ENCODE data around the gene DOCK1. TPM values are rescaled to one million over a fixed set of nuclear protein-coding genes. Genes with fewer than 3 reads are reported as not detected.

DOCK1 gene
- total and polyA plus RNA-seq, 3 donors from 2014 or later: 19.0 to 46.2 (median 32.0) TPM

GRCh38 chr10:127441350-127442219 lies 536.4 kb downstream of the DOCK1 start:
- no peaks in the 10 kb centered on the region for H3K27me3 ChIP-seq
- DNase-seq: peak; percentile 76
- TF ChIP-seq POLR2A (IDR thresholded peaks at IDR 0.05) (no peak), CTCF (IDR thresholded peaks at IDR 0.05) (no peak)
- no peaks in the 10 kb centered on the region for H3K9me3 ChIP-seq
- intact Hi-C loops (cut with DNase I; ENCODE audit: low total_unique reads): no loop called here
- no peaks in the 10 kb centered on the region for H3K36me3 ChIP-seq (ENCODE audit: low read depth, missing control alignments)
- no peak overlapping the region for H3K27ac ChIP-seq
- 39 to 69% methylated on average over 9 to 16 of the region's 16 CpGs for WGBS, 2 donors
- peaks cover 13% of the 10 kb centered on the region for H3K4me1 ChIP-seq
- no peak overlapping the region for H3K4me3 ChIP-seq

GRCh38 chr10:127442220-127442525 lies 536.9 kb downstream of the DOCK1 start:
- H3K4me1 ChIP-seq: peaks cover 13% of the 10 kb centered on the region
- TF ChIP-seq POLR2A (IDR thresholded peaks at IDR 0.05) (no peak), CTCF (IDR thresholded peaks at IDR 0.05) (no peak)
- H3K9me3 ChIP-seq: no peaks in the 10 kb centered on the region
- no peak overlapping the region for H3K27ac ChIP-seq
- intact Hi-C loops (cut with DNase I; ENCODE audit: low total_unique reads): no loop called here
- WGBS, 2 donors: 88% methylated on average over 5 of the region's 5 CpGs
- no peaks in the 10 kb centered on the region for H3K27me3 ChIP-seq
- DNase-seq: no peak
- H3K36me3 ChIP-seq (ENCODE audit: low read depth, missing control alignments): no peaks in the 10 kb centered on the region
- H3K4me3 ChIP-seq: no peak overlapping the region

GRCh38 chr10:127444155-127444554 lies 538.9 kb downstream of the DOCK1 start:
- Histone ChIP-seq H3K27ac (no peak overlapping the region), H3K27me3 (no peaks in the 10 kb centered on the region), H3K4me3 (no peak overlapping the region), H3K36me3 (ENCODE audit: low read depth, missing control alignments) (no peaks in the 10 kb centered on the region), H3K9me3 (no peaks in the 10 kb centered on the region), H3K4me1 (peaks cover 13% of the 10 kb centered on the region)
- intact Hi-C loops (cut with DNase I; ENCODE audit: low total_unique reads): no loop called here
- TF ChIP-seq POLR2A (IDR thresholded peaks at IDR 0.05) (no peak), CTCF (IDR thresholded peaks at IDR 0.05) (no peak)
- WGBS, 2 donors: 87 to 95% methylated on average over 12 to 13 of the region's 13 CpGs
- DNase-seq: no peak

- TF ChIP-seq CTCF (IDR thresholded peaks at IDR 0.05): no peak
- TF ChIP-seq POLR2A (IDR thresholded peaks at IDR 0.05): no peak
- no peak for DNase-seq
- peaks cover under 1% of the 10 kb centered on the region for H3K4me1 ChIP-seq
- intact Hi-C loops (cut with DNase I; ENCODE audit: low total_unique reads): no loop called here
- 93 to 94% methylated on average over 17 of the region's 17 CpGs for WGBS, 2 donors
- no peaks in the 10 kb centered on the region for H3K9me3 ChIP-seq
- H3K27me3 ChIP-seq: no peaks in the 10 kb centered on the region
- no peak overlapping the region for H3K27ac ChIP-seq
- no peaks in the 10 kb centered on the region for H3K36me3 ChIP-seq (ENCODE audit: low read depth, missing control alignments)
- H3K4me3 ChIP-seq: no peak overlapping the region
Observed at GRCh38 chr10:127447197-127447596, 542.0 kb downstream of the DOCK1 start.

- intact Hi-C loops (cut with DNase I; ENCODE audit: low total_unique reads): no loop called here
- Histone ChIP-seq H3K27me3 (no peaks in the 10 kb centered on the region), H3K4me3 (no peak overlapping the region), H3K9me3 (no peaks in the 10 kb centered on the region), H3K27ac (no peak overlapping the region), H3K4me1 (no peaks in the 10 kb centered on the region), H3K36me3 (ENCODE audit: low read depth, missing control alignments) (no peaks in the 10 kb centered on the region)
- DNase-seq: no peak
- TF ChIP-seq CTCF (IDR thresholded peaks at IDR 0.05) (no peak), POLR2A (IDR thresholded peaks at IDR 0.05) (no peak)
- 84% methylated on average over 3 of the region's 3 CpGs for WGBS, 2 donors
Observed at GRCh38 chr10:127449490-127449889, 544.3 kb downstream of the DOCK1 start.
